Fibroblast of the conjunctiva (primary cell): ENCODE data around the gene FRYL.

Experiments
- DNase-seq: peaks from one replicate; pipeline ENCODE4 v3.0.0-alpha.2; 2010; ENCODE audit warnings: low read depth

Gene FRYL

DNA sequence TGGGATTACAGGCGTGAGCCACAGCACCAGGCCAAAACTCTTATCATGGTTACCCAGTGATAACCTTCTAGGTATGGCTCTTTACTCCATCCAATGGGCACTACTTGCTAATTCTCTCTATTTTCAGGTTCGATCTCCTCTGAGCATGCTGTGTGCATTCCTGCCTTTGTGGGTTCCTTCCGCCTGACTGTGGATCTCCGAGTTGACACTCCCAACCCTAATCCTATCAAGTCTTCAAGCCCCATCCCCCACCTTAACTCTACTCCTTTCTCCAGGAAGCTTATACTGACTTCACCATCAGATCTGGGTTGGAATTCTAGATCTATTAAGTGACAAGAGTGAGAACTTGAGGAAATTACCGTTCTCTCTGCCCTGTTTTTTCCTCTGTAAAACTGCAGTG, 225.5 kb downstream of the FRYL start:
- DNase-seq = no peak

DNA sequence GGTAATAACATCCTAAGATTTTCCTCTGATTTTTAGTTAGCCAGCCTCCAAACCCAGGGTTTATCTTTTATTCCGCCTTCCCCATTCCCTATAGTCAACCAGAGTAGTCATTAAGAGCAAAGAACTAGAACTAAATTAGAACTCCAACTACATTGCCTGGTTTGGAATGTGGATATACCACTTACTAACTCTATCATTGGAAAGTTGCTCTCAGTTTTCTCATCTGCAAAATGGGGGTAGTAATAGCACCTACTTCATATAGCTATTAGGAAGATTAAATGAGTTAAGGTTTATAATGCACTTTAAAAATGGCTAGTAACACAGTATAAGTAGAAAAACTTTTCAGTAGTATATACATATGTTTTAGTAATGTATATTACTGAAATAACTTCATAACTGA, 226.4 kb downstream of the FRYL start:
- no peak for DNase-seq

- DNase-seq = peak; percentile 31
Observed at GRCh38 chr4:48546336-48546735, 233.7 kb downstream of the FRYL start.

GRCh38 chr4:48543796-48544195, 236.3 kb downstream of the FRYL start:
- DNase-seq = no peak

- DNase-seq = no peak
Observed at GRCh38 chr4:48542888-48543287, 237.2 kb downstream of the FRYL start.

DNA sequence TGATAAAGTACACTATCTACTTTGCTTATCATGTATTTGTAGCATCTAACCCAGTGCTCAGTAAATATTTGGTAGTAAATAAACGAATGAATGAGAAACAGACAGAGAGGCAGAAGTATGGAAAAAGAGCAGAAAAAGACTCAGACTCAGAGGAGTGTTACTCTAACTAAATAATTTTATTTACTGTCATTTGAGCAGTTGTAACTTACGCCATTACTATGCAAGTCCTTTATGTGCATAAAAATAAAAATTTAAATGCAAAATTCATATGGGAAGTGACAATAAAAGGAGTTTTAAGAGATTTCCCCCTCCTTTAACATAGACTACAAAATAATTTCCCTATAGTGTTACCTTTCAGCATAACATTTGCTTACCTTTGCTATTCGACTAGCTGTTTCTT, 240.5 kb downstream of the FRYL start:
- no peak for DNase-seq

GRCh38 chr4:48538358-48538757, 241.7 kb downstream of the FRYL start:
- no peak for DNase-seq

GRCh38 chr4:48526406-48526805, 253.7 kb downstream of the FRYL start:
- DNase-seq = no peak

DNA sequence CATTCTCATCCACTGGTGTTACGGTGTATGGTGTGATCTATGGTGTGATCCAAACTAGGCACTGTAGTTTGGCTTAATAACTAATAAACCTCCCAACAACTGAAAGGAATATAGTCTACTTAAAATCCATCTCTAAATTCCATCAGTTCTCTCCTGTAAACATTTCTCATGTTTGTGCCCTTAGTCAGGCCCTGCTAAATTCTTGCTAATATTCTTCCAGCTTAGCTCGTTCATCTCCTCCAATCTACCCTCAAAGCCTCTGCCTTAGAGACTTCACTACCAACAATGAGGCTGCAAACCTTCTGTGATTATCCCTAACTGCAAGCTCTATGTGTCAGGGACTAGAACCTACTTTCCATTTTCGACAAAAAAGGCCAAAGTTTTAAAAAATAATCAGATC, 261.9 kb downstream of the FRYL start:
- no peak for DNase-seq

- no peak for DNase-seq
Observed at GRCh38 chr4:48509543-48509942, 270.5 kb downstream of the FRYL start.

- no peak for DNase-seq
Observed at GRCh38 chr4:48506716-48507115, 273.4 kb downstream of the FRYL start.

DNA sequence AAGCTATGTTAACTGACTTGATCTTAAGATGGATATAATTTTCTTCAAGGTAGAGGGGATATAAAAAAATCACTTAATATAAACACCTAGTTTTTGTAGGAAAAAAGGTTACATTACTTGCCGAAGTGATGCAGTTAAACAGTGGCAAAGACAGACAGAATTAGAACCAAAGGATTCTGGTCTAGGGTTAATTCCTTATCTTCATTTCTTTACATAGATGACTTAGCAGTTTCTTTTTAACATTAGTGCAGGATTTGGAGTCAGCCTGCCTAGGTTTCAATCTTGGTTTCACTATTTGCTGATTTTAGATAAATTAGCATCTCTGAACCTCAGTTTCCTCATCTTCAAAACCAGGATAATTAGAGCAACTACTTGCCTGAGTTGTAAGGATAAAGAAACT, 275.7 kb downstream of the FRYL start:
- DNase-seq = no peak

DNA sequence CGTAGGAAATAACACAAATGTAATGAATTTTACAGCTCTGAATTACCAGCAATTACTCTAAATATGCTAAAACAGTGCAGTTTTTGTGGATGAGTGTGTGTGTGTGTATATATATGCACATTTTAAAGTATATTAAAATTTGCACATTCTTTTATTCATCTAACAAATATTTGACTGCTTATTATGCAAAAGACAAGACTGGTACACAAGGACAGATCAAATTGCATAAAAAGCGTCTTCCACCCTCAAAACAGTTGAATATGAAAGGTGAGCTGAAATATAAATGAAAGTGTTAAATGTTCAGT, 276.1 kb downstream of the FRYL start:
- no peak for DNase-seq

GRCh38 chr4:48503233-48504025, 276.6 kb downstream of the FRYL start:
- DNase-seq = no peak

DNA sequence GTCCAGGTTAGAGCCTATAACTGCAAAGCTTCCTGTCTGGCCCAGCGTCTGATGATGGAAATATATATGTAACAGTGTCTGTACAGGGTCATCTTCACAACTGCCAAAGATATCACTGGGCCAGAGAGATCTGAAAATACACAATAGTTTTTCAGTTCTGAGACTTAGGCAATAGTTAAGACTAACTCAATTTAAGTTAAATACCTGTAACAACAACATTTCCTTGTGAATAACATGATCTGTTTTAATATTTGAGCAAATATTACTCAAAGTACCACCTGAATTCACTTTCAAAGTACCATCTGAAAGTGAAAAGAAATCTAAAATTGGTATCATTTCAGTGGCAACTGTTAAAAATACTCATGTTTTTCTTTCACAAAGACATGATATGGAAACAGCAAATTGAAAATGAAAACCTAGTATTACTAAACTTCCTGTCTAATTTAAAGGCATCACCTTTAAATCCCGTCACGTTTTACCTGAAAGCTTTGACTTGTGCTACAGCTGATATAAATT, 280.5 kb downstream of the FRYL start:
- DNase-seq = no peak

GRCh38 chr4:48498895-48499294, 281.2 kb downstream of the FRYL start:
- no peak for DNase-seq

DNA sequence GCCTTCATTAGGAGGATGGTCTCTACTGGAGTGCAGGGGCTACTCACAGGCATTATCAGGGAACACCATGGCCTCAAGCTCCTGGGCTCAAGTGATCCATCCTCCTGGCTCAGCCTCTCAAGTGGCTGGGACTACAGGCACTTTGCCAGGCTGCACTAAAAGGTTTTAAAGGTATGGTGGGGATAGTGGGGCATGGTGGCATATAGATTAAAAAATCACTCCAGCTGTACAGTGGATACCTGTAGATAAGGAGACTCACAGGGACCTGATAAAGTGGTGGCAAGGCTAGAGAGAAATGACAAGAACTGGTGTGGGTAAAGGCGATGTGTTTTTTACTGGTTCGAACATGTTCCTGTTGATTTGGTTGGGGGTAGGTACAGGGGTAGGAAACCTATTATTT, 284.1 kb downstream of the FRYL start:
- DNase-seq = no peak

DNA sequence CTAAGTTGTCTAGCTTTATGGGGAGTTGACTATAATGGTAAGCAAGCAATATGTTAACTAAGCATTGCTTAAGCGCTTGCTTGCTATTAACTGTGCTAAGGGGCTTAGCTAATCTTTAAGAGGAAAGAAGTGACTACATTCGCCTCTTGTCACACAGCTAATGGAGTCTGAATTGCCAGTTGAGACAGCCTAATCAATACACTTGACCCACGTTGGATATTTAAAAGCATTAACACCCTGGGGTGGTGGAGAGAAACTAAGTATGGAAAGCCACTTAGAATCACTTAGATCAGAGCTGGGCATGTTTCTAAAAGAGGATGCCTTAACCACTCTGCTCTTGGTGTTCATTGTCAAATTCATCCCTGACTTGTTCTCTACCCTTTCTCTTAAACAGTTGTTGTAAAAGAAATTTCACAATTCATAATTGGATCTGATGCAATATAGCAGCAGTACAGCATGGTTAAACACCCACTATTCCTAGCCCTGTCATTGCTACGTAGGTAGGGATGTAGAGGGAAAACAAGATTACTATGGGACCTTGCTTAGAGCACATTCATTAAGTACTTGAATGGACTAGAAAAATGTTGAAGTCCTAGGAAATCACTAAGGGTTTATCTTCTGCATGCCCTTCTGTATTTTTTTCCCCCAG, 286.5 kb downstream of the FRYL start:
- DNase-seq = no peak

- DNase-seq = no peak
Observed at GRCh38 chr4:48491514-48492176, 288.4 kb downstream of the FRYL start.

GRCh38 chr4:48490680-48491513, 289.2 kb downstream of the FRYL start:
- no peak for DNase-seq

DNA sequence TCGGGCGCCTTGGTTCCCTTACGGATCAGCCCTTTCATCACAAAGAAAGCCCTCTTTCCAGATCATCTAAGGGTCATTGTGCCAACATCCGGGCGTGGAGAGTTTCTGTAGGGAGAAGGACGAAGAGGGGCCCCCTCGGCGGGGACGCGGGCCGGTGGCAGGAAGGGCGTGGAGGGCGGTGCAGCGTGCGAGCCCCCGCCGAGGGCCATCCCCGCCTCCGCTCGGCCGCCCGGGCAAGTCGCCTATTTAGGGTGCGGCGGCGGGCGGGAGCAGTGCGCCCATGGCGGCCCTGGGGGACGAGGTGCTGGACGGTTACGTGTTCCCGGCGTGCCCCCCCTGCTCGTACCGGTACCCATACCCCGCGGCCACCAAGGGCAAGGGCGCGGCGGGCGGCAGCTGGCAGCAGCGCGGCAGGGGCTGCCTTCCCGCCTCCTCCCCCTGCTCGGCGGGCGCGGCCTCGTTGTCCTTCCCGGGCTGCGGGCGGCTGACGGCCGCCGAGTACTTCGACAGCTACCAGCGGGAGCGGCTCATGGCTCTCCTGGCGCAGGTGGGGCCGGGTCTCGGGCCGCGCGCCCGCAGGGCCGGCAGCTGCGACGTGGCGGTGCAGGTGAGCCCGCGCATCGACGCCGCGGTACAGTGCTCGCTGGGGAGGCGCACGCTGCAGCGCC, 289.9 kb downstream of the FRYL start, which contains the start of gene ZAR1:
ZAR1 (plus strand) TSS at position 241 of the 668 bp plus-strand sequence; CDS start at position 281, 40 bp downstream.
- DNase-seq = no peak

DNA sequence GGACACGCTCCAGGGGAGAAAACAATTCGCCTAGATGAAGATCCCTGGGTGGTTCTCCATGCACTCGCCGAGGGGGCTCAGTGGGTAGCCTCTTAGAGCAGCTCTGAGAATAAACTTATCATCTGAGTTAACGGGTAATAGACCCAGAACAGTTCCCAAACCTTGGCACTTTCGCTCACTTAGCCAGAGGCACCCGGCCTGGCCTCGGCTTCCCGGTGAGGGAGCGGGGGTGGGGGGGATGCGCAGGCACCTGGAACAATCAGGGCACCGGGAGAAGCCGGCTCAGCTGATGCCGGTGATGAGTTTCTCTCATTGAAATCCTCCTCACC, 290.4 kb downstream of the FRYL start:
- DNase-seq = no peak
